Islet of Langerhans (tissue), 1 donor: Measurements from ENCODE around the gene CHEK2.
"Not testable (repeated sequence)": the region's sequence is repeated elsewhere in the genome, so short reads cannot be mapped to it uniquely, and the experiment has no call there.

Source experiments
- FAIRE-seq: peaks from one replicate; lab custom pipeline; 2011; peaks lifted over from hg19 to GRCh38; lab: Jason Lieb, UNC

The CHEK2 gene

DNA sequence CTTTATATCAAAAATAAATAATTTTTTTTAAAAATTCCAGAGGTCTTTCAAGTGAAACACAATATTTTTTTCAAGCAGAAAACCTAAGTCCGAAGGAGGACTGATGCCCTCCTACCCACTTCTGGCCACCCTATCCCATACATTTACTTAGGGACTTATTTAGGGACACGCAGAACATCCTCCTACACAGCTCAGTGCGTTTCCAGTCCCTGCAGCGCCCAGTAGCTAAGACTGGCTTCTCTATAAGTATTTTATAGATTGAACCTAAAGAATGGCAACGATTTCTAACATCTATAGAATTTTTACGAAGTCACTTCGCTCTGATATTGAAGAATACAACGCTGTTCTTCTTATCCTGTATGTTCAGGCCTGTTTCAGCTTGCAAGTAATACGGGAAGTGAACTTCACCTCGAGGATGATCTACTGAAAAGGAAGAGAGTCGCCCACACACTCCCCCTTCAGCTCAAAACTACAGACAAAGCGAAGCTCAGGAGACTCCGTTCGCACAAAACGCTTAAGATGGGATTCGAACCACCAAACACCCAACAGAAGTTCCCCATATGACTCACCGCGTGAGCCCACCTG is 328 bp downstream of the CHEK2 start:
- FAIRE-seq: no peak

DNA sequence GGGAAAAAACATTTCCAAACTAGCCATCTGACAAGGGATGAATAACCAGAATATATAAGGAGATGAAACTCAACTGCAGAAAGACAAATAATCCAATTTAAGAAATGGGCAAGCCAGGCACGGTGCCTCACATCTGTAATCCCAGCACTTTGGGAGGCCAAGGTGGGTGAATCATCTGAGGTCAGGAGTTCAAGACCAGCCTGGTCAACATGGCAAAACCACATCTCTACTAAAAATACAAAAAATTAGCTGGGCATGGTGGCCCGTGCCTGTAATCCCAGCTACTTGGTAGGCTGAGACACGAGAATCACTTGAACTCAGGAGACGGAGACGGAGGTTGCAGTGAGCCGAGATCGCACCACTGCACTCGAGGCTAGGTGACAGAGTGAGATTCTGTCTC is 2.7 kb downstream of the CHEK2 start:
- FAIRE-seq: not testable (repeated sequence)

DNA sequence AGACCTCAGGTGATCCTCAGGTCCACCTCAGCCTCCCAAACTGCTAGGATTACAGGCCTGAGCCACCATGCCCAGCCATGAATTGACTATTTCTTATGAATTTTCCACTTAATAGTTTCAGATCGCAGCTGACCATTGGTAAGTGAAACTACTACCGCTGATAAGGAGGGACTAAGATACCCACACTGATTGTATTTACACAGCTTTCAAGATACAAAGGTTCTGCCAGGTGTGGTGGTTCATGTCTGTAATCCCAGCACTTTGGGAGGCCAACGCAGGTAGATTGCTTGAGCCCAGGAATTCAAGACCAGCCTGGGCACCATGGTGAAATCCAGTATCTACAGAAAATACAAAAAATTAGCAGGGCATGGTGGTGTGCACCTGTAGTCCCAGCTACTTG is 3.9 kb downstream of the CHEK2 start:
- FAIRE-seq: no peak

DNA sequence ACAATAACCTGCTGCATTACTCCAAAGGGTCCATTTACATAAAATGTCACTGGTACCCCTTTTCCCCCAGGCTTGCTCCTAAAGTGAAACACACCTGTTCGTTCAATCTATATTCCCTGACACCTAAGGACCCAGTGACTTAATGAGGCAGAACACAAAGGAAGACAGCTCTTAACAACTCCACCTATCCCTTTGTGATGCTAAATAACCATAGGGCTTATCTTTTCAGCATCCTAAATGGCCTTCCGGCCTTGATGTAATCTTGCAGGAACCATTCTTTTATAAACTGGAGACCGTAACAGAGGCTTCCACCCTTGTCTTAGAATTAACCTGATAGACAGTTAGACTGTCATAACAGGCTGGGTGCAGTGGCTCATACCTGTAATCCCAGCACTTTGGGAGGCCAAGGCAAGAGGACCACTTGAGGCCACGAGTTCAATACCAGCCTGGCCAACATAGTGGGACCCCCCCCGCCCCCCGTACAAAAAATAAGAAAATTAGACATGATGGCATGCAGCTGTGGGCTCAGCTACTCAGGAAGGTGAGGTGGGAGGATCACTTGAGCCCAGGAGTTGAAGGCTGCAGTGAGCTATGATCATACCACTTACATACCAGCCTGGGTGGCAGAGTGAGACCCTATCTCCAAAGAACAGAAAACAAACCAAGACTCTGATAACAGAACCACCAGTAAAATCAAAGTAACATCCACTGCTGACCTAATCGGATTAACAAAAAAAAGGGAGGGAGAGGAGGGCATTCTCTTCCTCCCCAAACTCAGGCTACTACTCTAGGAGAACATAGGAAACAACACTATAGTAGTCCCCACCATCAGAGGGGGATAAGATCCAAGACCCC is 5.1 kb downstream of the CHEK2 start:
- FAIRE-seq: no peak

DNA sequence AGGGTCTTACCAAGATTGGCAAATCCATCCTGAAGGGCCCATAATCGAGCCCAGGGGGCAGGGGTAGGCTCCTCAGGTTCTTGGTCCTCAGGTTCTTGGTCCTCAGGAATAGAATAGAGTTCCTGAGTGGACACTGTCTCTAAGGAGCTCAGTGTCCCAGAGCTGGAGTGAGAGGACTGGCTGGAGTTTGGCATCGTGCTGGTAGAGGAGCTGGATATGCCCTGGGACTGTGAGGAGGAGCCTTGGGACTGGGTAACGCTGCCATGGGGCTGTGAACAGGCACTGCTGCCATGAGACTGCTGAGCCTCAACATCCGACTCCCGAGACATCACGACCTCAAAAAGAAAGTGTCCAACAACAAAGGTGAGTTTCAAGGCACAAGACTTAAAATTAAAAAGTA is 7.2 kb downstream of the CHEK2 start:
- FAIRE-seq: no peak

DNA sequence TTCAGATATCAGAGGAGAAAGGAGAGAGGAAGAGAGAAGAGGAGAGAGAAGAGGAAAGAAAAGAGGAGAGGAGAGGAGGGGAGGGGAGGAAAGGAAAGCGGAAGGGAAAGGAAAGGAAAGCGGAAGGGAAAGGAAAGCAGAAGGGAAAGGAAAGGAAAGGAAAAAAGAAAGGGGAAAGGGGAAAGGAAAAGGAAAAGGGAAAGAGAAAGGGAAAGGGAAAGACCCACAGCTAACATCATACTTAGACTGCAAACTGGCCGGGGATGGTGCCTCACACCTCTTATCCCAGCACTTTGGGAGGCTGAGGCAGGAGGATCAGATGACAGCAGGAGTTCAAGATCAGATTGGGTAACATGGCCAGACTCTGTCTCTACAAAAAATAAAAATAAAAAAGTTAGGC is 11.4 kb downstream of the CHEK2 start:
- FAIRE-seq: no peak

DNA sequence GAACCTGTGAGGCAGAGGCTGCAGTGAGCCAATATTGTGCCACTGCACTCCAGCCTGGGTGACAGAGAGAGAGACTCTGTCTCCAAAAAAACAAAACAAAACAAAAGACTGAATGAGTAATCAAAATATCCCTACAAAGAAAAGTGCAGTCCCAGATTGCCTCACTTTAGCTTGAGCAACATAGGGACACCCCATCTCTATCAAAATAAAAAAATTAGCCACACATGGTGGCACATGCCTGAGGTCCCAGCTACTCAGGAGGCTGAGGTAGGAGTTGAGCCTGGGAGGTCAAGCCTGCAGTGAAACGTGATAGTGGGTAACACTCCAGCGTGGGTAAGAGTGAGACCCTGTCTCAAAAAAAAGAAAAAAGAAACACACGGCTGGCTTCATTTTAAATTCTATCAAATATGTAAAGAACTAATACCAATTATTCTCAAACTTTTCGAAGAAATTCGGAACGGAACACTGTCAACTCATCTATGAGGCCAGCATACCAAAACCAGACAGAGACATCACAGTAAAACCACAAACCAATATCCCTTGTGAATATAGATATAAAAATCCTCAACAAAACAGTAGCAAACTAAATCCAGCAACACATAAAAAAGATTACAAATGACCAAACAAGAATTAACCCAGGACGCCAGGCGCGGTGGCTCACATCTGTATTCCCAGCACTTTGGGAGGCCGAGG is 12.9 kb downstream of the CHEK2 start:
- FAIRE-seq: no peak

DNA sequence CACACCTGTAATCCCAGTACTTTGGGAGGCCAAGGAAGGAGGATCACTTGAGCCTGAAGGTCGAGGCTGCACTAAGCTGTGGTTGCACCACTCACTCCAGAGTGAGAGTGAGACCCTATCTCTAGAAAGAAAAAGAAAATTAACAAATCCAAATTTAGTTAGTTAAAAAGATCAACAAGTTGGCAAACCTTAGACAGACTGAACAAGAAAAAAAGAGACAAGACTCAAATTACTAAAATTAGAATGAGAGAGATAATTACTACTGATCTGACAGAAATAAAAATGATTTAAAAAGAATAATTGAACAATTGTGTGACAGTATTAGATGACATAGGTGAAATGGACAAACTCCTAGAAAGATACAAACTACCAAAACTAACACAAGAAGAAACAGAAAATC is 13.6 kb downstream of the CHEK2 start:
- no peak for FAIRE-seq

DNA sequence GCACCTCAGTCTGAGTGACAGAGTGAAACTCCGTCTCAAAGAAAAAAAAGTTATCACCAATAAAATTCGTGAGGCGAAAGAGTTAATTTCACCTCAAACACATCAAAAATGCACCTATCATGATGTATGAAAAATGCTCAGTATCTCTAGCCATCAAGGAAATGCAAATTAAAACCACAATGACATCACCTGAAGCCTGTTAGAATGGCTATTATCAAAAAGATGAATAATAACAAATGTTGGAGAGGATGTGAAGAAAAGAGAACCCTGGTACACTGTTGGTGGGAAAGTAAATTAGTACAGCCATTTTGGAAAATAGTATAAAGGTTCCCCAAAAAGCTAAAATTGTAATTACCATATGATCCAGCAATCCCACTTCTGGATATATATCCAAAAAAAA is 23.6 kb downstream of the CHEK2 start:
- FAIRE-seq: no peak

DNA sequence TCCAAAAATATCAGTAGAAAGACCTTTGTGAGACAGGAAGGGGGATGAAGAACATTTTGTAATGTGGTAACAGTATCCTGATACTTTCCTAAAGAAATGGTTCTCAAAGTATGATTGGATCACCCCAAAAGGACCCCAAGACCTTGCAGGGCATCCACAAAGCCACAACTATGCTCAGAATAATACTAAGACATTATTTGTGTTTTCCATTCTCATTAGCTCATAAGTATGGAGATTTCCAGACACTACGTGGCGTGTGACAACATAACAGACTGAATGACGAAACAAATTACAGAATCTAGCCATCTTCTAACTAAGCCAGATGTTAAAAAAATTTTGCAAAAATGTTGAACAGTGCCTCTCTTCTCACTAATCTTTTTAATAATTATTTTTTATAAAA is 24.9 kb downstream of the CHEK2 start:
- no peak for FAIRE-seq

DNA sequence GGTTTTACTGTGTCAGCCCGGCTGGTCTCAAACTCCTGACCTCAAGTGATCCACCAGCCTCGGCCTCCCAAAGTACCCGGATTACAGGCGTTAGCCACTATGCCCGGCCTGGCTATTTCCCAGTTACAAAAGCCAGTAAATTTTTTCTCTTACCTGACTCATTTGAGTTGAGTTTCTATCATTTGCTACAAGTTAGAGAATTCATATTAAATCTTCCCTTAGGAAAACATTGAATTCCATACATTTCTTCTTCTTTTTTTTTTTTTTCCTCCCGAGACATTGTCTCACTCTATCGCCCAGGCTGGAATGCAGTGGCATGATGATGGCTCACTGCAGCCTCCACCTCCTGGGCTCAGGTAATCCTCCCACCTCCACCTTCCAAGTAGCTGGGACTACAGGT is 26.0 kb downstream of the CHEK2 start:
- no peak for FAIRE-seq

DNA sequence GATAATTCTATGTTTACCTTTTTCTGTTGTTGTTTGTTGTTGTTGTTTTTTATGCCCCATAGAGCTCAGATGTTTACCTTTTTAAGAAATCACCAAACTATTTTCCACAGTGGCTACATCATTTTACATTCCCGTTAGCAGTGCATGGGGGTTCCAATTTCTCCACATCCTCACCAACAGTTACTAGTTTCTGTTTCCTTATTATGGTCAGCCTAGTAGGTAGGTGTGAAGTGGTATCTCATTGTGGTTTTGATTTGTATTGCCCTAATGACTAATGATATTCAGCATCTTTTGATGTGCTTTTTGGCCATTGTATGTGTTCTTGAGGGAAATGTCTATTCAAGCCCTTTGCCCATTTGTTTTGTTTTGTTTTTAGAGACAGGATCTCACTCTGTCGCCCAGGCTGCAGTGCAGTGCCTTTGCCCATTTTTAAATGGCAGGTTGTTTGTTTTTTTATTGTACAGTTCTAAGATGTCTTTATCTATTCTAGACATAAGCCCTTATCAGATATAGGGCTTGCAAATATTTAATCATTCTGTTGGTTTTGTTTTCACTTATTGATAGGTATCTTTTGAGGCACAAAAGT is 27.5 kb downstream of the CHEK2 start:
- FAIRE-seq: no peak

DNA sequence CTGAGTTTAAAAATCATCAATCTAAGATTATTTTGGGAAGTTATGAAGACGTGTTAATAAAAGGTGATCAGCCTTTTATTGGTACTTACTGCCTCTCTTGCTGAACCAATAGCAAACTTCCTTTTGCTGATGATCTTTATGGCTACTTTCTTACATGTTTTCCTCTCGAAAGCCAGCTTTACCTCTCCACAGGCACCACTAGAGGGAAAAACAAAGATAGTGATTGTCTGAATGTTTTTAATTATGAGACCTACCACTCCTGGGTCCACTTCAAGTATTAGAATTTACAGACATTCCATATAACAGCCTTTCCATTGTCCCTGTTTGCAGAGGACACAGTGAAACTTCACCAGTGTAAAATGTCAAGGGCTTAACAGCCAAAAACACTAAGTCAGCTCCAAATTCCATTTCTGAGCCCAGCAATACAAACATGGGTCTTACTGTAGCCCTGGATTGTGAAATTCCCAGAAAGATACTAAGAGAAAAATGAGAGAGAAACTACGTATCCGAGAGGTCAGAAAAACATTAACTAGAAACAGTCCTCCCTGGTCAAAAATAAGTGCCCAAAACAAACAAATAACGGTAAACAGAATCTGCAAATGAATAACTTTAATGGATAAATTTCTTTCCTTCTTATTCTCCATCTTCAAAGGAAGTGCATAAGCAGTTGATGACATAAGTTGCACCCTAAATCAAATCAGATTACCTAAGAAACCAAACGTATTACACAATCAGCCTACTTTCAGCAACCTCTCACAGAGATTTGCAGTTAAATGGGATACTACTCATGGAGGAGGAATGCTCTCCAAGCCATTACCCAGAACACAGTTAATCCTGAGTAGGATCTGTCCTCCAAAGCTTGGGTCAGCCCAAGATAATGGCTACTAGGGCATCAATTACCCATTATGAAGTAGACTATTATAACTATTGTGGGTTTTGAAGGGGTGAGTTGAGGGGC is 29.5 kb downstream of the CHEK2 start:
- no peak for FAIRE-seq

DNA sequence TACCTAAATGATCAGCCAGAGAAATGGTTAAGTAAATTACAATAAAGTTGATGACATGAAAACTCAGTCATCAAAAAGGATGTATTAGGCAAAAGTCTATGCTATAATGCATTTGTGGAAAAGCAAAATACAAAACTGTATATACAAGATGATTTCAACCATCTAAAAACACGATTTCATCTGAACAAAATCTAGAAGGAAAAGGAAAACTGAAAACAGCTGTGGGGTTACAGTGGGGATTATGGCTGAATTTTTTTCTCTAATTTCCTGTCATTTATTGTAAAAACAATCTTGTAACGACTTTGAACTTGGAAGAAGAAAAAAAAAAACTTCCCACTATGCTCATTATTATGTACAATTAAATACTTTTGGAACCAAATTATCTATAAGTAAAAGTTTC is 30.3 kb downstream of the CHEK2 start:
- FAIRE-seq: no peak

DNA sequence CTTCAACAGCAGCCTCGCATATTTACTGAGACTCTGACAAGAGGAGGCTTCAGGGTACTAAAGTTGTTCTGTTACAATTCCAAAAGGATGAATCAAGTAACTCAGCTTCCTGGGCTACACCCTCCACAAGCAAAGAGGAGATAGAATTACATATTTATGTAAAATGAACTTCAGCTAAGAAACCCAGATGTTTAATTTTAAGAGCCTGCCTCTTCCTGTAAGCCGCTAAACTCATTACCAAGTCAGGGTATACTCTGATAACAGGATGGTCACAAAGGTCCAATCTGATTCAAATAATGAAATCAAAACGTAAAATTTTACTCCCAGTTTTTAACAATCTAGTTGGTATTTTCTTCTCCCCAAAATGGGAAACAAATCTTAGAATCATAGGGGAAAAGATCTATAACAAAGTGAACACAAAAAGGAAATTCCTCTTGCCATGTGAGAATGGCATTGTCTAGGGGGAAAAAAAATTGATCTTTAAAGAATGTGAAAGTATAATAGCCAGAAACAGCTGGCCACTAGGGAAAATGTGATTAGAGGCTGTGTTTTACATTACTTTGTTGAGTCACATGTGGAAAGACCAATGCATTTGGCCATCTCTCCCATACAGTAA is 30.9 kb downstream of the CHEK2 start:
- no peak for FAIRE-seq

DNA sequence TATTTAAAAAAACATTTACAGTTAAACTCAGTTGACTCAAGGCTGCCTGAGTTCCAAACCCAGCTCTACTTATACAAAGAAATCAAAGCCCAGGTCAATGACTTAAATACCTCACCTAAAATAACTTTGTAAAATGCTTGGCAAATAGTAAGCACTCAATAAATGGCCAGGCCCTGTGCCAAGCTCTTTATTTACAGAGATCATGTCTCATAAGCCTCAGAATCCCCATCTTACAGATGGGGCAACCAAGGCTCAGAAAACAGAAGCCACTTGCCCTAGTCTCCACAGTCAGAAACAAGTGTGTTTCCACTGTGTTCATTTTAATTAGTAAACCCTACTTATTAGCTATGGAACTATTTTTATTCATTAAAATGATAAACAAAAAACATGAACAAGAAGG is 31.5 kb downstream of the CHEK2 start:
- FAIRE-seq: no peak

DNA sequence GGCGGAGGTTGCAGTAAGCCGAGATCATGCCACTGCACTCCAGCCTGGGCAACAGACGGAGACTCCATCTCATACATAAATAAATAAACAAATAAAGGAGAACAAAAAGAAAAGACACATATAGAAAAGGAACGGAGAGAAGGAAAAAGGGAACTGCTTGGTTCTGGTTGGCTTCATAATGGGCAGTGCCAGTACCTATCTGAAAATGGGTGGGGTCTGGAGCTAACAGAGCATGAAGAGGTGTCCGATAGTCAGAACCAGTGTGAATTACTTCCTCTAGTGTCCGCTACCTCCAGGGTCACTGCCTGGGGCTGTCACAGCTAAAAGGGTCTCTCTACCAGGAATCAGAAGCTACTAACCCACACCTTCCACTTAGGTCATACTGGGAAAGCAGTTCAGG is 34.8 kb downstream of the CHEK2 start:
- no peak for FAIRE-seq

DNA sequence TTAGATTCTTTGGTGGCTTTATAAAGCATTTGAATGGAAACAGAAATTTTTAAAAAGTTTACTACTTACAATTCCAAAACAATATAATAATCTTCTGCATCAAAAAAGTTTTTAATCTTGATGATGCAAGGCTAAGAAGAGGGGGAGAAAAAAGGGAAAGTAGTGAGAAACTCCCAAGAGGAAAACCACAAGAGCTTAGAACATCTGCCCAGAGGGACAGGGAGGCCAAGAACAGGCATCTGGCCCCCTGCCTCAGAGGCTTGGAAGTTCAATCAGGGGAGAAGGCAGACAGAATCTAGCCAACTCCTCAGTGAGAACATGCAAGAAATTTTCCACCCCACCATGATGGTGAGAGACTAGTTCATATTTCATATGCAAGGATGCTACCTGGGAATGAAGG is 38.2 kb downstream of the CHEK2 start:
- no peak for FAIRE-seq

DNA sequence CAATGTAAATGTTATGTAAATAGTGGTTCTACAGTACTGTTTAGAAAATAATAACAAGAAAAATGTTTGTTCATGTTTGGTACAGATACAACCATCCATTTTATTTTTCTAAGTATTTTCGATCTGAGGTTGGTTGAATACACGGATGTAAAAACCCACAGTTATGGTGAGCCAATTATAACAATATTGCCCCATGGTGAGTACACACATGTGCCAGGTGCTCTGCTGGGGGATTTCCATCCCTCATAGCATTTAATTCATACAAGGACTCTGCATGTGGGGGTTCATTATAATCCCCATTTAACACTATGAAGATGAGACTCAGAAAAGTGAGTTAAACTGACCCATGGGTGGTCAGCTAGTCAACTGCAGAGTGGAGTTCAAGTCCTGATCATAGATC is 38.7 kb downstream of the CHEK2 start:
- no peak for FAIRE-seq

DNA sequence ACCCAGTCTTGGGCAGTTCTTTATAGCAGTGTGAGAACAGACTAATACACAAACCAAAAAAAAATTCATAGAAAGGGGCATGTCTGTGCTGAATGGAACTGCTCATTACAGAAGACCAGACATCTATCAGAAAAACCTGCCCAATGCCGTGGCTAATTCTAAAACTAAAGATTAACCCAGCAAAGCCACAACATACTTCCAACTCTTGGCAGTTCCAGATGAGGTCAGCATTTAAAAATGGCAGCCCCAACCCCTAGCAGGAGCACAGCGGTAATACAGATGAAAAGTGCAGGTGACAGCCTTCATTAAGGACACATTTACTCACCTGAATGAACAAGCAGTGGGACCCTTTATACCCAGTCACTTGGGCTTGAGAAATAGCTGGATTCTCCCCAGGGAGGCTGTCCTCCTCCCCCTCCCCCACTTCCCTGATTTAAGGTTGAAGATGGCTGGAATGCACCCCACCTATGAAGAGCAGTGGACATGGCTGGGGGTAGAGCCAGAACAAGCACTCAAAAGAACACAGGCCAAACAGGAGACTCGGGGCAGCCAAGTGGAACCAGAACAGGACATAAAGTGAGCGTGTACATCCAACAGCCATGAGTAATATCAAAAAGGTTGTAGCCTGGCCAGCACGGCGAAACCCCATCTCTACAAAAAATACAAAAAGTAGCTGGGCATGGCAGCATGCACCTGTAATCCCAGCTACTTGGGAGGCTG is 48.4 kb downstream of the CHEK2 start:
- FAIRE-seq: not testable (repeated sequence)

DNA sequence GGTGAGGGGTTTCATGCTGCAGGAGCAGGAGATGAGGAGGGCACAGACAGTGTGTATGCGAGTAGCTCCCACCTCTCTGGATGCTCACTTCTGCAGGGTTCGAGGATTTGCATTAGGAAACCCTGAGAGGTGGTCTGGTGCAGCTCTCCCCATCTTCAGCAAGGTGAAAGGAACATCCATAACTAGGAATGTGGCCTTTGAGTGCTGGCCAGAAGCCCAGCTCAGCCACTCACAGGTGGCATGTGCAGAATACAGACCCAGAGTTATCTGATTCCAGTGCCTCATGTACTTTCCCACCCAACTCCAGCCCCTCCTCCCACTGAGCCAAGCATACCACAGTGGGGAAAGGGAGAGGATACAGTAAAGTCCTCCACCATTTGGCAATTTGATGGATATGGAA is 51.8 kb downstream of the CHEK2 start:
- not testable (repeated sequence) for FAIRE-seq
